ENCODE measurements around the gene UBE2M.

DNA sequence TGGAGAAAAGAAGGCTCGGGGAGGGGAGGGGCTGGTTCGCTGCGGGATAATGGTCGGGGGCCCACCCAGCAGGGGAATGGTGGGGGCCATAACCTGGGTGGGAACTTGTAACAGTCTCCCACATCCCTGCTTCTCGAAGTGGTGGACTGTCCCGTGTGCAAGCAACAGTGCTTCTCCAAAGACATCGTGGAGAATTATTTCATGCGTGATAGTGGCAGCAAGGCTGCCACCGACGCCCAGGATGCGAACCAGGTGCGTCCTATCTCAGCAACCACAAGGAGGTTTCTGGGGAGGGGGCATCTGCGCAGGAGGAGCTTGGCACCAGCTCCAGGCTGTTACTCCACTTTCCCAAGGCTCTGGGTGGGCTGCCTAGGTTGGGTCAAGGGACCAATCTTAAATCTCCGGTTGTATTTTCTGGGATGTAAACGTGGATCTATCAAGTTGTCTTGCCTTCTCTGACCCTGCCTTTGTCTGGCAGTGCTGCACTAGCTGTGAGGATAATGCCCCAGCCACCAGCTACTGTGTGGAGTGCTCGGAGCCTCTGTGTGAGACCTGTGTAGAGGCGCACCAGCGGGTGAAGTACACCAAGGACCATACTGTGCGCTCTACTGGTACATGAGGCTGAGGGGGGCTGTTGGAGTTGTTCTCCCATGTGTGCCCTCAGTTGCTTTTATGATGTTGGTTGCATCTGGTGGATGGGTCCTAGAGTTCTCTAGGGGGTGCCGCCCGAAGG lies 13.0 kb downstream of the UBE2M start:
- no peak for TF ChIP-seq POLR2A (IDR thresholded peaks at IDR 0.05)
- TF ChIP-seq, protein P1, sequence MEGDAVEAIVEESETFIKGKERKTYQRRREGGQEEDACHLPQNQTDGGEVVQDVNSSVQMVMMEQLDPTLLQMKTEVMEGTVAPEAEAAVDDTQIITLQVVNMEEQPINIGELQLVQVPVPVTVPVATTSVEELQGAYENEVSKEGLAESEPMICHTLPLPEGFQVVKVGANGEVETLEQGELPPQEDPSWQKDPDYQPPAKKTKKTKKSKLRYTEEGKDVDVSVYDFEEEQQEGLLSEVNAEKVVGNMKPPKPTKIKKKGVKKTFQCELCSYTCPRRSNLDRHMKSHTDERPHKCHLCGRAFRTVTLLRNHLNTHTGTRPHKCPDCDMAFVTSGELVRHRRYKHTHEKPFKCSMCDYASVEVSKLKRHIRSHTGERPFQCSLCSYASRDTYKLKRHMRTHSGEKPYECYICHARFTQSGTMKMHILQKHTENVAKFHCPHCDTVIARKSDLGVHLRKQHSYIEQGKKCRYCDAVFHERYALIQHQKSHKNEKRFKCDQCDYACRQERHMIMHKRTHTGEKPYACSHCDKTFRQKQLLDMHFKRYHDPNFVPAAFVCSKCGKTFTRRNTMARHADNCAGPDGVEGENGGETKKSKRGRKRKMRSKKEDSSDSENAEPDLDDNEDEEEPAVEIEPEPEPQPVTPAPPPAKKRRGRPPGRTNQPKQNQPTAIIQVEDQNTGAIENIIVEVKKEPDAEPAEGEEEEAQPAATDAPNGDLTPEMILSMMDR (IDR thresholded peaks at IDR 0.05 in 8 of 11, conservative IDR thresholded peaks at IDR 0.05 in 3 of 11), result no peak
